RWPE1 (cell line): ENCODE measurements around the gene AGAP1.

Experiments
- CTCF ChIA-PET: fragments of 350-600 bp; sonication (Branson Sonifier 250); formaldehyde crosslinking; extraction: SDS; loops from one replicate; lab custom pipeline; 2021; lab: Yijun Ruan, JAX
- POLR2A ChIA-PET: fragments of 400-600 bp; formaldehyde crosslinking; extraction: SDS; loops from one replicate; lab custom pipeline; 2020; ENCODE audit warnings: antibody characterized with exemption; ENCODE audit not compliant: low non-redundant PET; lab: Yijun Ruan, JAX
- DNase-seq: peaks from one replicate; pipeline ENCODE4 v3.0.0; 2012; ENCODE audit warnings: low spot score
- H3K27ac ChIP-seq: fragments of 450-650 bp; 2 replicates; pipeline ENCODE4 v1.5.1; 2017
- TF ChIP-seq, protein P1 (sequence below): fragments of 450-650 bp; conservative IDR thresholded peaks from 2 replicates; pipeline ENCODE4 v1.5.1; 2017; ENCODE audit warnings: low read depth, mild to moderate bottlenecking

Gene AGAP1

DNA sequence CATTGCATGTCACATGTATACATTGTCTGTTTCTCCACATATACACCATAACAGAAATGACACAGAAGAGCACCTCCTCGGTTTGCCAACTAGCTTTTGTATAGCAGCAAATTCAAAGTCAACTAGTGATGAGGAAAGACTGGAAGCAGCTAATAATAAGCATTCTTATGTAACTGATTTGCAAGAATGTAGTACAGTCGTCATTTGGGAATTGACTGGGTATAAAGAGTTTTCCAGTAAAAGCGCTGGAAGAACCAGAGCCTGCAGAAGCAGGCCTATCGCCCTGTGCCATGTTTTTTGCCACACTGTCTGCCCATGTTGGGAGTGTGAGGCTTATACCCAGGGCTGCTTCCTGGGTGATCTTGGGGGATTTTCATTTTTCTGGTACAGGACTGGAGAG, 363.8 kb downstream of the AGAP1 start:
- no peak for DNase-seq
- TF ChIP-seq, protein P1, sequence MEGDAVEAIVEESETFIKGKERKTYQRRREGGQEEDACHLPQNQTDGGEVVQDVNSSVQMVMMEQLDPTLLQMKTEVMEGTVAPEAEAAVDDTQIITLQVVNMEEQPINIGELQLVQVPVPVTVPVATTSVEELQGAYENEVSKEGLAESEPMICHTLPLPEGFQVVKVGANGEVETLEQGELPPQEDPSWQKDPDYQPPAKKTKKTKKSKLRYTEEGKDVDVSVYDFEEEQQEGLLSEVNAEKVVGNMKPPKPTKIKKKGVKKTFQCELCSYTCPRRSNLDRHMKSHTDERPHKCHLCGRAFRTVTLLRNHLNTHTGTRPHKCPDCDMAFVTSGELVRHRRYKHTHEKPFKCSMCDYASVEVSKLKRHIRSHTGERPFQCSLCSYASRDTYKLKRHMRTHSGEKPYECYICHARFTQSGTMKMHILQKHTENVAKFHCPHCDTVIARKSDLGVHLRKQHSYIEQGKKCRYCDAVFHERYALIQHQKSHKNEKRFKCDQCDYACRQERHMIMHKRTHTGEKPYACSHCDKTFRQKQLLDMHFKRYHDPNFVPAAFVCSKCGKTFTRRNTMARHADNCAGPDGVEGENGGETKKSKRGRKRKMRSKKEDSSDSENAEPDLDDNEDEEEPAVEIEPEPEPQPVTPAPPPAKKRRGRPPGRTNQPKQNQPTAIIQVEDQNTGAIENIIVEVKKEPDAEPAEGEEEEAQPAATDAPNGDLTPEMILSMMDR: no peak
- CTCF ChIA-PET: interaction anchor here (0.9 kb wide), 1 partner anchor 107 kb away, joined by 4 read pairs; no protein-coding TSS in a partner anchor
- POLR2A ChIA-PET: no interaction called here
- no peak overlapping the region for H3K27ac ChIP-seq

DNA sequence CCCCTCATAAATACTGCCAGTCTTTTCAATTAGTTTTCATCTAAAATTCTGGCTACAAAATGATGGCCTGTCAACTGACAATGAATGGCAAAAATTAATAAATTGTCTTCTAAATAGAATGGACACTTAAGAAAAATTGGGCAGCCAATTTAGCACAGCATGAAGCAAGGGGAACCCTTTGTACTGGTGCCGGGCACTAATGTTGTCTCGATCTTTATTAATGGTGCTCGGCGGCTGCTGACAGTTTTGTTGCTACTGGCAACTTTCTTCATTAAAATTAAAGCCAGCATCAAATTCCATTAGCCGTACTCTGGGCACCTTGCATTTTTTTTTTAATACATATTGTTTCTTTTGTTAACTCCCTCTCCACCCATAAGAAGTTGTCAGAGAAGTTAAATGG, 365.0 kb downstream of the AGAP1 start:
- ChIA-PET POLR2A (no interaction called here), CTCF (no interaction called here)
- H3K27ac ChIP-seq: no peak overlapping the region
- TF ChIP-seq, protein P1: no peak
- DNase-seq: no peak

DNA sequence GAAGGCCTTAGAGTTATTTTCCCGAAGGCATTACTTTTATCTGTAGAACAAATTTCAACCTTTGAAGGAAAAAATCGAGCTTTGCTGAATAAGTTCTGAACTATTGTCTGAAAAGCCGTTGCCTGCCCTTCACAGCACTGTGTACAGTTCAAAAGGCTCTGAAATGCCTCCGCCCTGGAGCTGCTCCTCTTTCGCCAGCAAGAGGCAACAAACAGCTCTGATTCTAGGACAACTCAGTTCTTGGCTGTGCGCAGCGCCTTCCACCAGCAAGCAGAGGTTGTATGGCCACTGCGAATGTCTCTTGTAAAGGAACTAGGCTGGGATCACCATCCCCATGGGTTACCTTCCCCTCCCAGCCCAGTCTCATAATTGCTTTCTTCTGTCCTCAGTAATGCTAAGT, 365.8 kb downstream of the AGAP1 start:
- DNase-seq: no peak
- TF ChIP-seq, protein P1: no peak
- H3K27ac ChIP-seq: no peak overlapping the region
- CTCF ChIA-PET: no interaction called here
- POLR2A ChIA-PET: no interaction called here

DNA sequence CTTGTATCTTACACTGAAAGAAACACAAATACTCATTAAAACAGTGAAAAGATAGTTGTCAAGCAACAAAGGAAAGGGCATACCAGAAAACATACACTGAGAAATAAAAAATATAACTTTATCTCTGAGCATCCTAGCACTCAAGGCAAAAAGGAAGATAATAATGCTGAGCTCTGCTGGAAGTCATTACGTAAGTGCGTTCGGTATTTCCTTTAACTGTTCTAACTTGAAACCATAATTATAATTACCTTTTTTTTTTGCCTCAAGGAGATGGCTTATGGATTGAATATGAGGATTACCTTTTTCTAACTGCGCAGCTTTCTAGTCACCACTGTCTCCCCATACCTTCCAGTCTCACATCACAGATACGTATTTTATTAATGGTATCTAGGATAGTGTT, 366.3 kb downstream of the AGAP1 start:
- ChIA-PET CTCF (no interaction called here), POLR2A (no interaction called here)
- no peak overlapping the region for H3K27ac ChIP-seq
- no peak for DNase-seq
- TF ChIP-seq, protein P1: no peak

DNA sequence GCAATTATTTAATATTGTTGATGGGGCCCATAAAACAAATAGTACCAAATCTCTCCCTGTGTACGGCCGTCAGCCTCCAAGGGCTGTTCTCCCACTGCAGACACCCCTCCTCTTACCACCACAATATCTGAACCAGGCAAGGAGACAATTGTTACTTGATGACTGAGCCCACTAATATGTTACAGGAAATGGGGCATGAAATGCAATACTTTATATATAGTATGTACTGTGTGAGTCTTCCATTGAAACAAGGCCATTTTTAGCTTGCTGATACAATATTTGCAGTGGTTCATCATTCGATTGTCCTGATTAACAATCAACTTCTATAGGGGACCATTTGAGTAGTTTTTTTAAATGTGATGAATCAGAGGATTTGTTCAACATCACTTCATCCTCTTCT, 367.0 kb downstream of the AGAP1 start:
- ChIA-PET POLR2A (no interaction called here), CTCF (no interaction called here)
- no peak for DNase-seq
- H3K27ac ChIP-seq: no peak overlapping the region
- TF ChIP-seq, protein P1: no peak

DNA sequence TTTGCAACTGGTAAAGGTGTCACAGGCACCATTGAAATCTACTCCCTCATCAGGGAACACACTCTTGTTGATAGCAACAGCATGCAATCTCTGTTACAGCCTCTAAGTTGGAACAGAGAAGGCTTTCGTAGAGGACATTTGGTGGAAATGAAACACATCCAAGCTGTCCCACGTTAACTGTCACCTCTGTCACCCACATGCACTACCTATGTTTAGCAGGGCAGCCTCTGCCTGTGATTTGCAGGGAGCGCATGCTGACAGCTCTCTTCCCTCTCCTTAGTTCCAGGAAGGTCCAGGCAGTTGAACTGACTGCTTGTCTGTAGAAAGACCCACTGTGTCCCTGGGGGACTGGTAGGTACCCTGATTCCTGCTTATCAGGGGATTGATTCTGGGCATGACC, 367.5 kb downstream of the AGAP1 start:
- no peak for DNase-seq
- CTCF ChIA-PET: no interaction called here
- TF ChIP-seq, protein P1: no peak
- POLR2A ChIA-PET: no interaction called here
- H3K27ac ChIP-seq: no peak overlapping the region

DNA sequence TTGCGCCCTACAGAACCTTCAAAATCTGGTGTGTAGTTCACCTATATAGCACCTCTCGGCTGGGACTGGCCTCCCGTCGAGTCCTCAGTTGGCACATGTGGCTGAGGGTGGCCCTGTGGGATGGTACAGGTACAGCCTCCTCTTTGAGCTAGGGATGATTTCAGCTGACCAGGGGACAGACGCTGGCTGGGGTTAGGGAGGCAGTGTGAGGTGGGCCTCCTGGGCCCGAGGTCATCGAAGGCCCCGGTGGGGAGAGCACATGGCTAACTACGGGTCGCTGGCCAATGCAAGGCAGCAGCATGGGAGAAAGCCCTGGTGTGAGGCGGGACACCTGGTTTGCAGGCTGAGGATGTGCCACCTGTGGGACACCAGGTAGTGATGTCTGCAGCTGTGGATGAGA, 369.6 kb downstream of the AGAP1 start:
- CTCF ChIA-PET: no interaction called here
- no peak overlapping the region for H3K27ac ChIP-seq
- POLR2A ChIA-PET: no interaction called here
- DNase-seq: no peak
- TF ChIP-seq, protein P1: no peak
